IPS-15b (cell line): ENCODE data around the gene GPR158.

Experiments used
- H3K27me3 ChIP-seq: one replicate; pipeline ENCODE4 v1.6.1; 2013; ENCODE audit warnings: low read length; ENCODE audit not compliant: control insufficient read depth, insufficient read depth
- H3K36me3 ChIP-seq: one replicate; pipeline ENCODE4 v1.6.1; 2013; ENCODE audit warnings: low read length; ENCODE audit not compliant: control insufficient read depth, insufficient read depth
- H3K4me1 ChIP-seq: one replicate; pipeline ENCODE4 v1.6.1; 2013; ENCODE audit warnings: mild to moderate bottlenecking, low read length; ENCODE audit not compliant: control insufficient read depth, insufficient read depth
- H3K4me3 ChIP-seq: one replicate; pipeline ENCODE4 v1.5.1; 2013; ENCODE audit warnings: low read depth, low read length
- H3K9ac ChIP-seq: one replicate; pipeline ENCODE4 v1.6.1; 2013; ENCODE audit warnings: low read depth, mild to moderate bottlenecking, low read length
- H3K9me3 ChIP-seq: one replicate; pipeline ENCODE4 v1.6.1; 2013; ENCODE audit warnings: mild to moderate bottlenecking, low read length; ENCODE audit not compliant: control insufficient read depth, insufficient read depth

The GPR158 gene

DNA sequence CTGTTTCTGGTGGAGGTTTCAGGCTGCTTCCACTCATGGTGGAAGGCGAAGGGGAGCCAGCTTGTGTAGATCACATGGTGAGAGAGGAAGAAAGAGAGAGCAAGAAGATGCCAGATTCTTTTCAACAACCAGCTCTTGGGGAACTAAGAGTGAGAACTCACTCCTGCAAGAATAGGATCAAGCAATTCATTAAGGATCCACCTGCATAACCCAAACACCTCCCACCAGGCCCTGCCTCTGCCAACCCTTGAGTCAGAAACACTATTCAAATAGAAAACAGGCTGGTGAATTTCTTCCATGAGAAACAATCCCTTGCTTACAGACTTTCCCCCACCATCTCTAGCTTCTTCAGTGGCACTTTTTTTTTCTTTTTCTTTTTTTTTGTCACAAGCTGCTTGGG, 317.2 kb downstream of the GPR158 start:
- no peaks in the 10 kb centered on the region for H3K27me3 ChIP-seq
- peaks cover 12% of the 10 kb centered on the region for H3K4me1 ChIP-seq
- H3K9ac ChIP-seq, result no peak overlapping the region
- no peaks in the 10 kb centered on the region for H3K36me3 ChIP-seq
- H3K4me3 ChIP-seq, result no peak overlapping the region
- H3K9me3 ChIP-seq, result no peaks in the 10 kb centered on the region

DNA sequence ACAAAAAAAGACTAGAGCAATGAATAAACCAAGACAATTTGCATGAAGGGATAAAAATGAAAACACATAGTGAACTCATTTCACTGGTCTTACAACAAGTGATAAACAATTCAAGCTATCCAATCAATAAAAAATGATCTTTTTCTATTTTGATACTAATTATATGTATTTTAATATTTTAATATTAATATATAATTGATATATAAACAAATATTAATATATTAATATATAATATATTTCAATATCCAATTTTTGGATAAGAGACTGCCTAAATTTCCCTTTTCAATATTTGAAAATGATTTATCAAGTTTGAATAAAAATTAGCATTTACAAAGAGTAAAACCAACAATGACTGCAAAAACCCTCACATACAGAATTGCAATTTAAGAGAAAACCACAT, 317.9 kb downstream of the GPR158 start:
- peaks cover 12% of the 10 kb centered on the region for H3K4me1 ChIP-seq
- no peak overlapping the region for H3K4me3 ChIP-seq
- no peaks in the 10 kb centered on the region for H3K9me3 ChIP-seq
- H3K36me3 ChIP-seq, result no peaks in the 10 kb centered on the region
- H3K9ac ChIP-seq, result no peak overlapping the region
- no peaks in the 10 kb centered on the region for H3K27me3 ChIP-seq

DNA sequence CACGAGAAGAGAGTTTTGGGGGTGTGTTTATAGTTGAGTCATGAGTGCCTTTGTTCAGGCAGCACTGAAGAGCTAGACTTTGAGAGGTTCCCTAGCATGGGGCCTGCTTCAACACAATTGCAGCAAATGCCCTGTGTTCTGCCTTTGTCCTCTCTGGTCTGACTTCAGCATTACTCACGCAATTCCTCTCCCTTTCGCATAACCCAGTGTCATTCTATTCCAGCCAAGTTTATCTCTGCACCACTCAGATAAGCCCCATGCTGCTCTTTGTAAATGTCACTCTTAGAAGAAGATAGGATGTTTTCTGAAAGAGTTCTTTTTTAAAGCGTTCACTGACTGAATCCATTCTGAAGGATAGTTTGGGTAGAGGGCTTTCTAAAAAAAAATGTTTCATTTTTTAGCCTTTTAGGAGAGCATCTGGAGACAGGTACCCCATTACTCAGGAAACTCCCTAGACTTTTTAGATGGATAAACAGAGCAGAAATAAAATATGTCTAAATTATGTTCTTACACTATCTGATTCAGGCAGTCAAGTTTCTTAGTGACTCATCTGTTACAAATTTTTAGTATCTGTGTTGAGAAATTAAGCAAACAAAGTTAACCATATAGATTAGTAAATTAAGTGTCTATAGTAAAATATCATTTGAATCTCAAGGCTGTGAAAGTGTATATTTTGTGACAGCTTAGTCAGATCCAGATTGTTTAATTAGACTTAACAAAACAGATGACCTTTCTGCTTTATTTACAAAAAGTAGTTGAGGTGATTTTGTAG, 318.5 kb downstream of the GPR158 start:
- H3K9ac ChIP-seq, result no peak overlapping the region
- peaks cover 12% of the 10 kb centered on the region for H3K4me1 ChIP-seq
- no peaks in the 10 kb centered on the region for H3K27me3 ChIP-seq
- H3K9me3 ChIP-seq, result no peaks in the 10 kb centered on the region
- no peak overlapping the region for H3K4me3 ChIP-seq
- H3K36me3 ChIP-seq, result no peaks in the 10 kb centered on the region

DNA sequence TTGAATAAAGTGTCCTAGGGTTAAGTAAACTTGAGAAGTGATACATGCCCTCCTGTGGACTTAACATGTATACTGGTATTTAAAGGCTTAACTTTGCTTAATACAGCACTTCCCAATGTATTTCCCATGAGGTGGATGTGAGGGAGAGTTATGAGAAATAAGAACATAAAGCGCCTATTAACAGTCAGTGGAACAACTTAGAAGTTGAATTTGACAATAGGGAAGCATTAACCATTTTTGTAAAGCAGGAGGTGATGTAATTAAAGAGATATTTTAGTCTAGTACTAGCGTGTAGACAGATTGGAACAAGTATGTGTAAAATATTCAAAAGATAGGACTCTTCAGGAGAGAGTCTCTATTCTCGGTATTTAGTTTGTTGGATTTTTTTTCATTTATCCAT, 322.4 kb downstream of the GPR158 start:
- no peaks in the 10 kb centered on the region for H3K27me3 ChIP-seq
- H3K4me1 ChIP-seq, result peaks cover 11% of the 10 kb centered on the region
- no peak overlapping the region for H3K9ac ChIP-seq
- H3K9me3 ChIP-seq, result no peaks in the 10 kb centered on the region
- H3K36me3 ChIP-seq, result no peaks in the 10 kb centered on the region
- H3K4me3 ChIP-seq, result no peak overlapping the region

DNA sequence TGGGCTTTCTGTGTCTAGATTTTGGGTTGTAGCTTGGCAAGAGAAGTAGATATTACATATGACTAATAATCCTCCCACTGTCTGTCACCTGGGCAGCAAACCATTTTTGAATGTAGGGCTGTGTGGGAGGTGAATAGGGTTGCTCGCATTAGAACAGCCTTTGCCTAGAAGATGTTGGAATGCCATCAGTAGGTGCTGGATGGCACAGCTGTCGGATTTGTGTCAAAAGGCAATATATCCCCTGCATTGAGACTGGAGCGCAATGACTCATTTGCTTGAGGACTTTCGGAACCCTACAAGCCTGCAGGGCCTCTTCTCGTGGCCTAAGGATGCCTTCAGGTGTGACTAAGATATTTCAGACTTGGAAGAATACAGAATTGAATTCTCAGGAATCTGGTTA, 323.8 kb downstream of the GPR158 start:
- Histone ChIP-seq H3K36me3 (no peaks in the 10 kb centered on the region), H3K9ac (no peak overlapping the region), H3K4me3 (no peak overlapping the region), H3K9me3 (no peaks in the 10 kb centered on the region), H3K4me1 (peaks cover 4% of the 10 kb centered on the region), H3K27me3 (no peaks in the 10 kb centered on the region)

DNA sequence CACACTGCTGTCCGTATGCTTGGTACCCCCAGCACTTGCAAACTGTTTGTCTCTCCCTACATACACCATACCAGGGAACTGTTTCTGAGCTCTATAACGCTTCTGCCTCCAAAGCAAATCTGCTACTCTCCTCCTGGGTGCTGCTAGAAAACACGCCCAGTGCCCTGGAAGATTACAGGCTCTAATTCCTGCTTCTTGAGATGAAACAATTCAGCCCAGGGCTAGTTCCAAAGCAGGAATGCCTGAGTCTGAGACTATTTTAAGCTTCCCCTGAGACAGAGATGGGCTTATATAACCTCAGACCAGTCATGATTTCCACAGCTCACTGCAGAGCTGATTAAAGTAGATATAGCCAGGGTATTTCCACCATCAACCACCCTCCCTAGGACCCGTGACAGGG, 327.1 kb downstream of the GPR158 start:
- no peaks in the 10 kb centered on the region for H3K4me1 ChIP-seq
- no peak overlapping the region for H3K9ac ChIP-seq
- no peaks in the 10 kb centered on the region for H3K27me3 ChIP-seq
- H3K4me3 ChIP-seq, result no peak overlapping the region
- H3K36me3 ChIP-seq, result no peaks in the 10 kb centered on the region
- no peaks in the 10 kb centered on the region for H3K9me3 ChIP-seq

DNA sequence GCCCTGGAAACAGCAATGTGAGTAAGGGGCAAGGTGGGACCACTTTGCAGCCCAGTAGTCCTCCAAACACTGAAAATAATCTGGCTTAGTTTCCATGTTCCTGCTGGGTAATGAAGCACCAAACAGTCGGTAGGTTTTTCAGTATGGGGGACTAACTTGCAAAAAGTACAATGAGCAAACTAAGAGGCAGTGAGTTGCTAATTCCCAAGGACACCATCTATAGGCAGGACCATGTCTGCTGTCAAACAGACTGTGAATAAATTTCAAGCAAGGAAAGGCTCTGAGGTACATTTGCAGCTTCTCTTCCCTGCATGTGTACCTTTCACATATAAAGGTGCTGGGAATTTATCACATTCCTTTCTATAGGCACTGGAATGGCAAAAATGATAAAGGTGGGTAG, 327.7 kb downstream of the GPR158 start:
- Histone ChIP-seq H3K4me3 (no peak overlapping the region), H3K36me3 (no peaks in the 10 kb centered on the region), H3K9ac (no peak overlapping the region), H3K9me3 (no peaks in the 10 kb centered on the region), H3K27me3 (no peaks in the 10 kb centered on the region), H3K4me1 (no peaks in the 10 kb centered on the region)

DNA sequence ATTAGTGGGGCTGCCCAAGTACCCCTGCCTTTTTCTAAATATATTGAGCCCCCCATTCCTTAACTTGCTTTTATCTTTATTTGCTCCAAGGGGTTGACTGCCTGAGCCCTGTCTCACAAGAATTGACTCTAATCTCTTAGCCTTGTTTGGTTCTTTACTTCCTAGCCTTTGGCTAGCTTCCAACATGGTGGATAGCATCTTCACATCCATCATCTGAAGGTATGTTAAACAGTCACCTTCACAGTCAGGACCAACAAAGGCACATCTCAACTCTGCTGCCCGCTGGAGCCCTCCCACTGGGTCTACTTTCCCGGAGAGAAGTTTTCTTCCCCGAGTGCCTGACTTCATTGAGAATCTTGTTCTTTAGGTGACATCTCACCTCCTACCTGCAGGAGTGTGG, 329.5 kb downstream of the GPR158 start:
- Histone ChIP-seq H3K36me3 (no peaks in the 10 kb centered on the region), H3K4me3 (no peak overlapping the region), H3K4me1 (peaks cover 2% of the 10 kb centered on the region), H3K9me3 (no peaks in the 10 kb centered on the region), H3K9ac (no peak overlapping the region), H3K27me3 (no peaks in the 10 kb centered on the region)

DNA sequence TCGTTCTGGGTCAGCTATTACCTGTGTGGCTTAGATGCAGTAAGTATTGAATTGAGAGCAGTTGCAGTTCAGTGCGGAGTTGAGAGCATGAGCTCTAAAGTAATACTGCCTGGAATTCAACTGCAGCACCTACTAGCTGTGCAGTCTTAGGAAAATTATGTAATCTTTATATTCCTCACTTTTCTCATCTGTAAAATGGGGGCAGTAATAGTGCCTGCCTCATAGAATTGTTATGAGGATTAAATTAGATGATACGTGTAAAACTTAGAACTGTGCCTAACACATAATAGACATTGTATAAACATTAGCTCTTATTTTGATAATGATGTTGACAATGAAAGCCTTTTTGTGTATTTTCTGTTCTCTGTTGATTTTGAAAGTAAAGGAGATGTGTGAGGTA, 330.0 kb downstream of the GPR158 start:
- no peak overlapping the region for H3K9ac ChIP-seq
- H3K9me3 ChIP-seq, result no peaks in the 10 kb centered on the region
- no peak overlapping the region for H3K4me3 ChIP-seq
- no peaks in the 10 kb centered on the region for H3K36me3 ChIP-seq
- peaks cover 2% of the 10 kb centered on the region for H3K4me1 ChIP-seq
- H3K27me3 ChIP-seq, result no peaks in the 10 kb centered on the region

DNA sequence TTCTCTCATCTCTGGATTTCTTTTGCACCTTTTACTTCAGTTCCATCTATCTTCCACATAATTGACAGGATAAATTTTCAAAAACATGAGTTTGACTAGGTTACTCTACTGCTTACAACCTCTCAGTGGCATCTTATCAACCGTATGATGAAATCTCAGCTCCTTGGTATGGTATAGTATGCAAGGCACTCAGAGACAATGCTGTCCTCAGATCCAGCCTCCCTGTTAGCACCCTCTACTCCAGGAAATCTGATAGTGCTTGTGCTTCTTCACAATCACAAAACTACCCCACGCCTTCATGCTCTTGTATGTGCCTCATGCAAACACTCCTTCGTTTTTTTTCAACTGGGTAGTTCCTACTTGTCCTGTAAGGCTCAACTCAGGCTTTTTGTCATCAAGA, 330.7 kb downstream of the GPR158 start:
- H3K27me3 ChIP-seq, result no peaks in the 10 kb centered on the region
- H3K9me3 ChIP-seq, result no peaks in the 10 kb centered on the region
- H3K4me1 ChIP-seq, result peaks cover 2% of the 10 kb centered on the region
- H3K36me3 ChIP-seq, result no peaks in the 10 kb centered on the region
- no peak overlapping the region for H3K9ac ChIP-seq
- H3K4me3 ChIP-seq, result no peak overlapping the region

DNA sequence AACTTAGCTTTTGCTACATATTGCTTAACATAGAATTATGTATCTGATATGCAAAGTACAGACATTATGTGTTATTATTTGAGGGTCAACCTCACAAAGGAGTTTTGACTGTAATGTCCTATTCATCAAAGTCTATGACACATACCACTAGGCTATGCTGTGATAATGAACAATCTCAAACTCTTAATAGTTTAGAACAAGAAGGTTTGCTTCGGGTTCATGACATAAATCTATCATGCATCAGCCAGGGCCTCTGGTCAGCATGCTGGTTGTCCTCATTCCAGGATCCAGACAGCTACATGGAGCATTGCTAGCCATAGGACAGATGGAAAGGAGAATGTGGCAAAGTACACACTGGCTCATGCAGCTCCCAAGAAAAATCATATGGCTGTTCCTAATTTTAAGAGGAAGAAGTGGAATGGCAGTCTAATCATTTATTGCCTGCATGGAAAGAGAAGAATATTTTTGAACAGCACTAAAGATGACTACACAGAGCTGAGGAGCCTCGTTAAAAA, 332.1 kb downstream of the GPR158 start:
- H3K4me1 ChIP-seq, result peaks cover 2% of the 10 kb centered on the region
- H3K9ac ChIP-seq, result no peak overlapping the region
- H3K27me3 ChIP-seq, result no peaks in the 10 kb centered on the region
- H3K4me3 ChIP-seq, result no peak overlapping the region
- H3K36me3 ChIP-seq, result no peaks in the 10 kb centered on the region
- H3K9me3 ChIP-seq, result no peaks in the 10 kb centered on the region

DNA sequence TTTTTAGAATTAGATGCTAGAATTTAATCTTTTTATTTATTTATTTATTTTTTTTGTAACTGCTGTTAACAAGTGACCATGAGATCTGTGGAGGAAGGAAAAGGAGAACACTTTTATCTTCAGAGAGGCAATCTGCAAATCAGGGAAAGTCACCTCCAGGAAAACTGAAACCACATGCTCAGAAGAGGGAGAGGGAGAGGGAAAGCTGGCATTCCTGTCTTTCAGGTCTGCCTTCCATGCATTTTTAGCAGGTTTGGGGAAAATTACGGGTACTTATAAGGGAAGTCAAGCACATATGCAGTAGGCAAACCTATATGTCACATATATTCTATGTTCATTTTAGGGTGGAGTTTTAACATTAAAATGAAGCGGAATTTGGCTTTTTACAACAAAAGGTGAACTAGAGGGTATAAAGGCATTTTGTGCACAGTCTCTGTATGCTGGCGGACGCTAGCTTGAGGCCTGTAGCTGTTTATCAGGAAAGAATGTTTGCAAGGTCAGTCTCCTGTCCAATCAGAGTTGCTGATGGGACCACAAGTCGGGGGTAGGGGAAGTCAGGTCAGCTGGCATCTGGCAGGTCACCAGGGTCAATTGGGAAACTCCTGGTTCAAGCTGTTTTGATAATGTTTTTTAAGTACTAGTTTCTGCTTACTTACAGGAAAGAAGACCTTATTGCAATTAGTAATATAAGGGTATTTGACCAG, 333.5 kb downstream of the GPR158 start:
- Histone ChIP-seq H3K27me3 (no peaks in the 10 kb centered on the region), H3K9ac (no peak overlapping the region), H3K9me3 (no peaks in the 10 kb centered on the region), H3K4me1 (peaks cover 2% of the 10 kb centered on the region), H3K36me3 (no peaks in the 10 kb centered on the region), H3K4me3 (no peak overlapping the region)
